Measurements from ENCODE around the gene TKTL2.

GRCh38 chr4:163467082-163467770, 6.3 kb downstream of the TKTL2 start:
- TF ChIP-seq POLR2A (IDR thresholded peaks at IDR 0.05; ENCODE audit: low read length) (no peak), GATA1 (IDR thresholded peaks at IDR 0.05; ENCODE audit: low read depth, low read length) (no peak)

Measured in erythroblast (primary cell).